HuH-7 (cell line): ENCODE data around the gene INHBC.
"Not testable (repeated sequence)": the region's sequence is repeated elsewhere in the genome, so short reads cannot be mapped to it uniquely, and the experiment has no call there.

Experiments used
- DNase-seq: peaks from one replicate; pipeline ENCODE4 v3.0.0; 2011; ENCODE audit warnings: low spot score

Gene INHBC, protein sequence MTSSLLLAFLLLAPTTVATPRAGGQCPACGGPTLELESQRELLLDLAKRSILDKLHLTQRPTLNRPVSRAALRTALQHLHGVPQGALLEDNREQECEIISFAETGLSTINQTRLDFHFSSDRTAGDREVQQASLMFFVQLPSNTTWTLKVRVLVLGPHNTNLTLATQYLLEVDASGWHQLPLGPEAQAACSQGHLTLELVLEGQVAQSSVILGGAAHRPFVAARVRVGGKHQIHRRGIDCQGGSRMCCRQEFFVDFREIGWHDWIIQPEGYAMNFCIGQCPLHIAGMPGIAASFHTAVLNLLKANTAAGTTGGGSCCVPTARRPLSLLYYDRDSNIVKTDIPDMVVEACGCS

GRCh38 chr12:57434517-57435223, at the start of gene INHBC:
TSS of gene INHBC (plus strand) at chr12:57434784. CDS start at chr12:57434887, 103 bp downstream.
- DNase-seq: no peak

DNA sequence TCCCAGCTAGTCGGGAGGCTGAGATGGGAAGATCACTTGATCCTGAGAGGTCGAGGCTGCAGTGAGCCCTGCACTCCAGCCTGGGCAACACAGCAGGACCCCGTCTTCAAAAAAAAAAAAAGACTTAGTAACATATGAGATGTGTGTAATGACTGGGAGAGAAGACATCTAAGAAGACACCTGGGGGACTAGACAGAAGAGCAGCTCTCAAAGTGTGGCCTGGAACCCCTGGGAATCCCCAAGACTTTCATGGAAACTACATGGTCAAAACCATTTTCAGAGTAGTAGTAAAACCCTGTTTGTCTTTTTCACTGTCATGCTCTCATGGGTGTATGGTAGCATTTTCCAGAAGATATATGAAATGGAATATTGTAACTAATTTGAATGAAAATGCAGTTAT, 49.0 kb upstream of the INHBC start:
- no peak for DNase-seq

DNA sequence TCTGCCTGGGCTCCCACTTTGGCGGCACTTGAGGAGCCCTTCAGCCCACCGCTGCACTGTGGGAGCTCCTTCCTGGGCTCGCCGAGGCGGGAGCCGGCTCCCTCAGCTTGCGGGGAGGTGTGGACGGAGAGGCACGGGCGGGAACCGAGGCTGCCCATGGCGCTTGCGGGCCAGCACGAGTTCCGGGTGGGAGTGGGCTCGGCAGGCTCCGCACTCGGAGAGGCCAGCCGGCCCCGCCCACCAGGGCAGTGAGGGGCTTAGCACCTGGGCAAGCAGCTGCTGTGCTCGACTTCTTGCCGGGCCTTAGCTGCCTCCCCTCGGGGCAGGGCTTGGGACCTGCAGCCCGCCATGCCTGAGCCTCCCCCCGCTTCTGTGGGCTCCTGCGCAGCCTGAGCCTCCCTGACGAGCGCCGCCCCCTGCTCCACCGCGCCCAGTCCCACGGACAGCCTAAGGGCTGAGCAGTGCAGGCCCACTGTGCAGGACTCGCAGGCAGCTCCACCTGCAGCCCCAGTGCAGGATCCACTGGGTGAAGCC, 48.3 kb upstream of the INHBC start:
- DNase-seq: no peak

GRCh38 chr12:57388425-57388824, 46.2 kb upstream of the INHBC start:
- no peak for DNase-seq

DNA sequence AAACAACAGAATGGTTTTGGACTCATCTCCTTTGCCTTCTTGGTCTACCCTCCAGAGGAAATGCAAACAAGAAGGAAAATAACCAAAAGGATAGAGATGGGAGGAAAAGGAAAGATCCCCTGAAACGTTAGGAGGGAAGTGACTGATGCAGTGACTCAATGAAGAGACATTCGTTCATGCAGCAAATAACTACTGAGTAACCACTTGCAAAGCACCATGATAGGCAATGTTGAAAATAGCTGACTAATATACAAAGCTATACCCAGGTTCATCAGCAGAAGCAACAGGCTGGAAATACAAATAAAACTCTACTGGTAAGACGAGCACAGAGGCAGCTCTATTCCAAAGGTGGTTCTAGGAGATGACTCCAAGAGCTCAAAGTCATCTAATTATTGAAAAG, 45.6 kb upstream of the INHBC start:
- DNase-seq: no peak

DNA sequence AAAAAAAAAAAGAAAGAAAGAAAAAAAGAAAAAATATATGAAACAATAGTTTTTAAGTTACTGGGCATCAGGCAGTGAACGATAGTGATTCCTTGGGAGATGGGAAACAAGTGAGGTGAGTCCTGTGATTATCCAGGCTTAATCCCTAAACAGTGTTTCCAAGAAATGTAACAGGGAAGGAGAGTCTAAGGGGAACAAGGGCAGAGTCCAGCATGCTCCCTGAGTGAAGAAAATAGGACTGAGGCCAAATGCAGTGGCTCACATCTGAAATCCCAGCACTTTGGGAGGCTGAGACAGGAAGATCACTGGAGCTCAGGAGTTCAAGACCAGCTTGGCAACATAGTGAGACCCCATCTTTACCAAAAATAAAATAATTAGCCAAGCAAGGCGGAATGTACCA, 44.4 kb upstream of the INHBC start:
- DNase-seq: no peak

DNA sequence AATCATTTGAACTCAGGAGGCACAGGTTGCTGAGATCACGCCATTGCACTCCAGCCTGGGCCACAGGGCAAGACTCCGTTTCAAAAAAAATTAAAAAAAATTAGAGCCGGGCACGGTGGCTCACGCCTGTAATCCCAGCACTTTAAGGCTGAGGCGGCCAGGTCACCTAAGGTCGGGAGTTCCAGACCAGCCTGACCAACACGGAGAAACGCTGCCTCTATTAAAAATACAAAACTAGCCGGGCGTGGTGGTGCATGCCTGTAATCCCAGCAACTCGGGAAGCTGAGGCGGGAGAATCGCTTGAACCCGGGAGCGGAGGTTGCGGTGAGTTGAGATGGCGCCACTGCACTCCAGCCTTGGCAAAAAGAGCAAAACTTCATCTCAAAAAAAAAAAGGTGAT, 39.5 kb upstream of the INHBC start:
- no peak for DNase-seq

DNA sequence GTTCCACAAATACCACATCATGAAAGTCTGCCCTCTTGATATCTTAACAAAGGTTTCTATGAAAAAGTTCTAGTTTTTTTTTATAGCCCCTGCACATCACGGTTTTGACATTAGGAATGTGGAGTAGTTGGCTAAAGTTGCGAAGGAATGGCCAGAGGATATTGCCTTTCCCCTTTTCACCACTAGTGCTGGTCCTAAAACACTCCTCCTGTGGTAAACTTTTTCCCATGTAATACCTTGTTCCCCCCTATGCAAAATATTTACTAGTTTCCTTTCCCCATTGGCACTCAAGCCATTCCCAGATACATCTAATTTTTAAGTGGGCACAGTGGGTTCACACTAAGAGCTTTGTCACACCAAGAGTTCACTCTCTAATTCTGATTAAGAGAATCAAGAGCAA, 37.1 kb upstream of the INHBC start:
- DNase-seq: no peak

- not testable (repeated sequence) for DNase-seq
Measured at GRCh38 chr12:57399718-57400463, 34.7 kb upstream of the INHBC start.

DNA sequence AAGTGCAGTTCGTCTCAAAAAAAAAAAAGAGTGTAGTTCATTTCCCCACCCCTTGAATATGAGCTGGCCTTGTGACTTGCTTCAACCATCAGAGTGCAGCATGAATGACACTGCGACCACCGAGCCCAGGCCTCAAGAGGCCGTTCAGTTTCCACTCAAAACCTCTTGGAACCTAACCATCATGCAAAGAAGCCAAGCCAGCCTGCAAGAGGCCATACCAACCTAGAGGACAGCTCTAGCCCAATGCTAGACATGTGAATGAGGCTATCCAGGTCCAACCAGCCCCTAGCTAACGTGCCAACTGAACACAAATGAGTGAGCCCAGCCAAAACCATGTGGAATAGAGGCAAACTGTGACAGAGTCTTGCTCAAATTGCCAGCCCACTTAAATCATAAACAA, 33.4 kb upstream of the INHBC start:
- no peak for DNase-seq

DNA sequence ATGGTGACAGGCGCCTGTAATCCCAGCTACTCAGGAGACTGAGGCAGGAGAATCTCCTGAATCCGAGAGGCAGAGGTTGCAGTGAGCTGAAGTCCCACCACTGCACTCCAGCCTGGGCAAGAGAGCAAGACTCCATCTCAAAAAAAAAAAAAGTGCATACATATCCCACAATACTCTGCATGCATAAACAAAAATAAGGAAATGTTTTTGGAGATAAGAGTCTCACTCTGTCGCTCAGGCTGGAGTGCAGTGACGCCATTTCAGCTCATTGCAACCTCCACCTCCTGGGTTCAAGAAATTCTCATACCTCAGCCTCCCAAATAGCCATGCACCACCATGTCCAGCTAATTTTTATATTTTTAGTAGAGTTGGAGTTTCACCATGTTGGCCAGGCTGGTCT, 32.4 kb upstream of the INHBC start:
- DNase-seq: not testable (repeated sequence)

GRCh38 chr12:57404966-57405640, 29.5 kb upstream of the INHBC start:
- DNase-seq: no peak

GRCh38 chr12:57410534-57410933, 24.1 kb upstream of the INHBC start:
- DNase-seq: no peak

- not testable (repeated sequence) for DNase-seq
Measured at GRCh38 chr12:57414160-57414559, 20.4 kb upstream of the INHBC start.

GRCh38 chr12:57415088-57415487, 19.5 kb upstream of the INHBC start:
- DNase-seq: no peak

DNA sequence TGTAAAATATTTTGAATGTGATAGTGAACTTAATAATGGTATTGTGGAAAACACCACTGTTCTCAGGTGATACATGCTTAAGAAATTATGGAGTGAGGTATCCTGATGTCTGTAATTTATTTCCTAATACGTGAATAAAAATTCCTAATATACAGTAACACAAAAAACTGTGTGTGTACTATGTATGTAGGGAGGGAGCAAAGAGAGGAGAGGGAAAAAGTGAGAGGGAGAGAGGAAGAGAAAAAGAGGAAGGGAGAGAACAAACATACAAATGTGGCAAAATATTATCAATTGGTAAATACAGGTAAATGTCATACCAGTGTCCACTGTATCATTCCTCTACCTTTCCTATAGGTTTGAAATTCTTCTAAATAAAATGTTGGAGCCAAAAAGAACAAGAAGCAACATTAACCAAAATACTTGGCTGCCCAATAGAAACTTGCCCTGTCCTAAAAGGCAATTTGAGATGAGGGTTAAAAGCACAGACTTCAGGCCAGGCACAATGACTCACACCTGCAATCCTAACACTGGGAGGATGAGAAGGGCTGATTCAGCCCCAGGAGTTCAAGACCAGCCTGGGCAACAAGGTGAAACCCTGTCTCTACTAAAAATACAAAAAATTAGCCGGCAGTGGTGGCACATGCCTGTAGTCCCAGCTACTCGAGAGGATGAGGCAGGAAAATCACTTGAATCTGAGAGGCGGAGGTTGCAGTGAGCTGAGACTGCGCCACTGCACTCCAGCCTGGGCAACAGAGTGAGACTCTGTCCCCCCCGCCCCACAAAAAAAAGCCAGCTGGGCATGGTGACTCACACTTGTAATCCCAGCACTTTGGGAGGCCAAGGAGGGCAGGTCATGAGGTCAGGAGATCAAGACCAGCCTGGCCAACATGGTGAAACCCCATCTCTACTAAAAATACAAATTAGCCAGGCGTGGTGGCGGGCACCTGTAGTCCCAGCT, 18.3 kb upstream of the INHBC start:
- no peak for DNase-seq

GRCh38 chr12:57418255-57418654, 16.3 kb upstream of the INHBC start:
- DNase-seq: no peak

DNA sequence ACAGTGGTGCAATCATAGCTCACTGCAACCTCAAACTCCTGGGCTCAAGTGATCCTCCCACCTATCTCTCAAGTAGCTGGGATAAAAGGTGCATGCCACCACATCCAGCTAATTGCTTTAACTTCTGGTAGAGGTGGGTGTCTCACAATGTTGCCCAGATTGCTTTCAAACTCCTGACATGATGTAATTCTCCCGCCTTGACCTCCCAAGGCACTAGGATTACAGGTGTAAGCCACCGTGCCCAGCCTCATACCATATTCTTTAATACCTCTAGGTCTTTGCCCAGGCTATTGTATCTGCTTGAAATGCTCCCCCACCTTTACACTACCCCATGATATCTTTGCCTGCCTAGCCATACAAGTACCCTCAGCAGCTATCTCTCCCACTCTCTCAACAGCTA, 15.1 kb upstream of the INHBC start:
- no peak for DNase-seq

DNA sequence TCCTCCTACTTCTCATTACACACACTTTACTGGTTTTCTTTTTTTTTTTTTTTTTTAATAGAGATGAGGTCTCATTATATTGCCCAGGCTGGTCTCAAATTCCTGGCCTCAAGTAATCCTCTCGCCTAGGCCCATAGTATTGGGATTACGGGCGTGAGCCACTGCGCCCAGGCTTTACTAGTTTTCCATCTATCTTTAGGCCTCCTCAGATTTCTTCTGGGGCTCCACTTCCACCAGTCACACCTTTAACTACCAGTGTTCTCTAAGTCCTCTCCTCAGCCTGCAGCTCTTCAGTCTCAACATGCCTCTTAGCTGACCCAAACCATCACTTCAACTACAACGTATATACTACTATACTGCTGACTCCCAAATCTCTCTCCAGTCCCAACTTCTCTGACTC, 14.1 kb upstream of the INHBC start:
- no peak for DNase-seq

DNA sequence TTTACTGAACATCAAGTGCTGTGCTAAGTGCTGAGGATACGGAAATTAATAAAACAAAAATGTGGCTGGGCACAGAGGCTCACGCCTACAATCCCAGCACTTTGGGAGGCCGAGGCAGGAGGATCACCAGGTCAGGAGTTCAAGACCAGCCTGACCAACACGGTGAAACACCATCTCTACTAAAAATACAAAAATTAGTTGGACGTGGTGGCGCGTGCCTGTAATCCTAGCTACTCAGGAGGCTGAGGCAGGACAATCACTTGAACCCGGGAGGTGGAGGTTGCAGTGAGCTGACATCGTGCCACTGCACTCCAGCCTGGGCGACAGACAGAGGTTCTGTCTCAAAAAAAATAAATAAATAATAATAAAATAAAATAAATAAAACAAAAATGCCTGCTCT, 7.6 kb upstream of the INHBC start:
- not testable (repeated sequence) for DNase-seq

GRCh38 chr12:57428965-57429364, 5.6 kb upstream of the INHBC start:
- no peak for DNase-seq
